Vagina (tissue), 2 donors: ENCODE measurements around the gene C17orf50.

ENCODE experiments used
- CTCF ChIP-seq, 3 experiments: fragments of 450-650 bp in 2 of 3; fragments of 200-600 bp in 1 of 3; sonication (generic) in 1 of 3; IDR thresholded peaks; one replicate each; pipeline ENCODE4 v1.5.1; 2017 to 2019; ENCODE audit warnings: antibody characterized with exemption in 3 of 3, mild to moderate bottlenecking in 2 of 3, moderate library complexity in 2 of 3
- POLR2A ChIP-seq, 2 donors: fragments of 450-650 bp; IDR thresholded peaks; one replicate each; pipeline ENCODE4 v1.6.1; 2017; ENCODE audit warnings: antibody characterized with exemption in 2 of 2, mild to moderate bottlenecking in 2 of 2, moderate library complexity in 2 of 2
- POLR2AphosphoS5 ChIP-seq, 2 donors: sonication (generic); formaldehyde crosslinking; IDR thresholded peaks; one replicate each; pipeline ENCODE4 v1.9.0; 2017; ENCODE audit warnings: antibody characterized with exemption in 2 of 2, mild to moderate bottlenecking in 2 of 2, low read depth in 1 of 2; ENCODE audit not compliant: insufficient read depth in 1 of 2

- TF ChIP-seq CTCF (IDR thresholded peaks at IDR 0.05) (no peak), POLR2AphosphoS5 (IDR thresholded peaks at IDR 0.05; ENCODE audit: insufficient read depth in 1 of 2, low read depth in 1 of 2) (no peak), POLR2A (IDR thresholded peaks at IDR 0.05) (no peak)
Measured at GRCh38 chr17:35725802-35726126, 34.9 kb upstream of the C17orf50 start.
